K562 (cell line): Measurements from ENCODE around the gene PRKCSH. TPM values are rescaled to one million over a fixed set of nuclear protein-coding genes. Genes with fewer than 3 reads are reported as not detected.
A peak's percentile ranks its signal among the peaks of the same experiment; 100 is the strongest.

Source experiments
- ARNT ChIP-seq, 2 experiments: fragments of 450-650 bp; IDR thresholded peaks; 2 replicates each; pipeline ENCODE4 v1.6.1; 2016; ENCODE audit warnings: mild to moderate bottlenecking in 1 of 2
- C11orf30 ChIP-seq: fragments of 450-650 bp; IDR thresholded peaks from 2 replicates; pipeline ENCODE4 v1.6.1; 2016; ENCODE audit warnings: low read depth, mild to moderate bottlenecking
- CEBPG ChIP-seq, 3 experiments: fragments of 200-800 bp in 1 of 3; sonication (Bioruptor generic) in 1 of 3; sonication (generic) in 1 of 3; formaldehyde crosslinking in 1 of 3; IDR thresholded peaks in 2 of 3; conservative IDR thresholded peaks in 1 of 3; 2 replicates each; pipeline versions ENCODE4 v1.6.1 to v1.8.0; 2016 to 2022; ENCODE audit warnings: missing compliant biosample characterization in 2 of 3, missing genetic modification characterization in 2 of 3, mild to moderate bottlenecking in 1 of 3, missing genetic modification reagents in 1 of 3
- CHCHD3 ChIP-seq: fragments of 250-450 bp; sonication (Bioruptor Pico); IDR thresholded peaks from 2 replicates; pipeline ENCODE4 v2.1.2; 2022; ENCODE audit warnings: mild to moderate bottlenecking
- CHD4 ChIP-seq: fragments of 200-600 bp; sonication (generic); IDR thresholded peaks from 3 replicates; pipeline ENCODE4 v1.6.1; 2012; ENCODE audit warnings: low read depth, mild to moderate bottlenecking, mixed read lengths, low read length, inconsistent platforms; ENCODE audit not compliant: insufficient read depth, insufficient replicate concordance, poor library complexity, severe bottlenecking
- EHMT2 ChIP-seq: fragments of 450-650 bp; IDR thresholded peaks from 2 replicates; pipeline ENCODE4 v1.6.1; 2018; ENCODE audit warnings: antibody characterized with exemption
- ESRRB ChIP-seq: fragments of 250-450 bp; sonication (Bioruptor Pico); IDR thresholded peaks from 2 replicates; pipeline ENCODE4 v1.5.0; 2020; ENCODE audit warnings: mild to moderate bottlenecking, moderate library complexity, borderline replicate concordance
- HNRNPL ChIP-seq: fragments of 200-400 bp; formaldehyde crosslinking; IDR thresholded peaks from 2 replicates; pipeline ENCODE4 v1.6.1; 2017; ENCODE audit warnings: low read depth, mild to moderate bottlenecking, low read length
- JUNB ChIP-seq: fragments of 450-650 bp; formaldehyde crosslinking; conservative IDR thresholded peaks from 2 replicates; pipeline ENCODE4 v1.4.0; 2020; ENCODE audit warnings: mild to moderate bottlenecking
- KAT7 ChIP-seq: sonication (generic); formaldehyde crosslinking; IDR thresholded peaks from 2 replicates; pipeline ENCODE4 v1.8.0; 2022; ENCODE audit warnings: missing genetic modification reagents, mild to moderate bottlenecking, borderline replicate concordance
- KDM1A ChIP-seq, 2 experiments: fragments of 450-650 bp; IDR thresholded peaks; 2 replicates each; pipeline ENCODE4 v1.6.1; 2016; ENCODE audit warnings: mild to moderate bottlenecking in 2 of 2
- KLF13 ChIP-seq: fragments of 450-650 bp; IDR thresholded peaks from 2 replicates; pipeline ENCODE4 v1.6.1; 2016; ENCODE audit warnings: missing genetic modification characterization, low read depth, mild to moderate bottlenecking, missing compliant biosample characterization, moderate library complexity, borderline replicate concordance
- MEF2D ChIP-seq: conservative IDR thresholded peaks from 2 replicates; pipeline ENCODE4 v1.6.1; 2016; ENCODE audit warnings: low read depth, missing genetic modification characterization, missing compliant biosample characterization
- MIER1 ChIP-seq: fragments of 450-650 bp; IDR thresholded peaks from 2 replicates; pipeline ENCODE4 v1.6.1; 2016; ENCODE audit warnings: antibody characterized with exemption, mild to moderate bottlenecking, low read depth
- NR2C1 ChIP-seq, 2 experiments: fragments of 450-650 bp; IDR thresholded peaks; 2 replicates each; pipeline ENCODE4 v1.6.1; 2017; ENCODE audit warnings: mild to moderate bottlenecking in 2 of 2, antibody characterized with exemption in 1 of 2, inconsistent platforms in 1 of 2, missing compliant biosample characterization in 1 of 2, missing genetic modification characterization in 1 of 2
- PCBP2 ChIP-seq: fragments of 200-400 bp; formaldehyde crosslinking; IDR thresholded peaks from 2 replicates; pipeline ENCODE4 v1.6.1; 2018; ENCODE audit warnings: low read length, low read depth, mild to moderate bottlenecking, moderate library complexity; ENCODE audit not compliant: poor library complexity, severe bottlenecking
- RBM25 ChIP-seq: fragments of 200-400 bp; formaldehyde crosslinking; IDR thresholded peaks from 2 replicates; pipeline ENCODE4 v1.6.1; 2018; ENCODE audit warnings: low read length, low read depth, moderate library complexity; ENCODE audit not compliant: severe bottlenecking
- STAG1 ChIP-seq: sonication (generic); formaldehyde crosslinking; IDR thresholded peaks from 2 replicates; pipeline ENCODE4 v1.5.0; 2020; ENCODE audit warnings: missing genetic modification reagents, borderline replicate concordance
- TBP ChIP-seq: optimal IDR thresholded peaks from 2 replicates; pipeline ENCODE3; 2011; ENCODE audit warnings: low read depth, low read length, improper control_type of control experiment
- XRCC5 ChIP-seq: fragments of 200-400 bp; formaldehyde crosslinking; IDR thresholded peaks from 2 replicates; pipeline ENCODE4 v1.6.1; 2017; ENCODE audit warnings: low read depth, mild to moderate bottlenecking, low read length
- ZBTB8A ChIP-seq: fragments of 450-650 bp; IDR thresholded peaks from 2 replicates; pipeline ENCODE4 v1.6.1; 2018; ENCODE audit warnings: mild to moderate bottlenecking, moderate library complexity; ENCODE audit not compliant: partially characterized antibody
- ZNF408 ChIP-seq: fragments of 250-450 bp; sonication (Bioruptor Pico); IDR thresholded peaks from 2 replicates; pipeline ENCODE4 v1.4.0; 2020; ENCODE audit warnings: low read depth, mild to moderate bottlenecking, moderate library complexity
- ZNF644 ChIP-seq: fragments of 200-800 bp; sonication (Bioruptor generic); IDR thresholded peaks from 2 replicates; pipeline ENCODE4 v1.6.1; 2016; ENCODE audit warnings: low read depth, missing genetic modification characterization, missing compliant biosample characterization
- polyA plus RNA-seq, 8 experiments: library from polyadenylated mRNA; depleted of rRNA in 4 of 8; stranded (reverse) in 5 of 8; unstranded in 3 of 8; fragments of >200 nt; fragmentation: Nextera tagmentation in 2 of 8; fragmentation: Illumina TruSeq in 1 of 8; extraction: Ambion mirVana in 2 of 8; extraction: Trizol in 1 of 8; gene quantifications; 2 replicates each; pipeline versions ENCODE4 v1.2.1 to v1.2.3, GENCODE V29; 2011 to 2014; ENCODE audit warnings: inconsistent platforms in 1 of 8, missing spikeins in 1 of 8
- total RNA-seq, 7 experiments: library from RNA; depleted of rRNA in 6 of 7; stranded (reverse); fragments of >200 nt in 6 of 7; fragmentation: Illumina TruSeq in 2 of 7; extraction: Trizol in 2 of 7; gene quantifications; 2 replicates each; pipeline versions ENCODE4 v1.2.1 to v1.2.3, GENCODE V29; 2011 to 2021; ENCODE audit warnings: low replicate concordance in 1 of 7
- TF ChIP-seq, protein P1 (sequence below): sonication (generic); formaldehyde crosslinking; IDR thresholded peaks from 2 replicates; pipeline ENCODE4 v1.4.0; 2020; ENCODE audit warnings: mild to moderate bottlenecking, missing genetic modification reagents
- TF ChIP-seq, protein P2 (sequence below), 2 experiments: fragments of 450-650 bp; IDR thresholded peaks; 2 replicates each; pipeline ENCODE4 v1.6.1; 2016

PRKCSH gene
- total and polyA plus RNA-seq, 9 of the 15 experiments (the other 6 are each of a cell fraction or from before 2014, with no cell fraction given), result 2.3 to 297 (median 48.1) TPM

DNA sequence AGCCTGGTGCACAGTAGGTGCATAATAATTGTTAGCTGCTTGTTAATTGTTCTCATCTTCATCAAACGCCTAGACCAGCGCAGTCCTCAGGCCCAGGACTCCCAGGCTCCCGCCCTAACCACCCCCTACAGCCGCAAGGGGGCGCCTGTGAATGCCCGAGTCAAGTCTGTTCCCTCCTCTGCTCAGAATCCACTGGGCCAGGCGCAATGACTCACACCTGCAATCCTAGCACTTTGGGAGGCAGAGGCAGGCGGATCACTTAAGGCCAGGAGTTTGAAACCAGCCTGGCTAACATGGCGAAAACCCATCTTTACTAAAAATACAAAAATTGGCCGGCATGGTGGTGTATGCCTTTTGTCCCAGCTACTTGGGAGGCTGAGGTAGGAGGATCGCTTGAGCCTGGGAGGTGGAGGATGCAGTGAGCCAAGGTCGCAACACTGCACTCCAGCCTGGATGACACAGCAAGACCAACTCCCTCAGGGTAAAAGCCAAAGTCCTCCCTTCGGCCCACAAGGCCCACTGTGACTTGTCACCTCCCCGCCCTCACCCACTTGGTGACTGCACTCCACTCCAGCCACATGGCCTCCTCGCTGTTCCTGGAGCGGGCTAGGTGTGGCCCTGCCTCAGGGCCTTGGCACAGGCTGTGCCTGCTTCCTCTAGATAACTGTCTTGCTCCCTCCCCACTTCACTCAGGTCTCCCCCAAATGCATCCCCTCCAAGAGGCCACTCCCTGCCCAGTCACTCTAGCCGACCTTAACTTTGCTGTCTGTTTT is 61.1 kb downstream of the PRKCSH start (continued):
- no peak for TF ChIP-seq JUNB (CRISPR knock-in tag)
- no peak for TF ChIP-seq ZNF408 (CRISPR knock-in tag)
- no peak for TF ChIP-seq ZNF644 (tag)
- peak; percentile 58 for TF ChIP-seq TBP
- no peak for TF ChIP-seq EHMT2
- no peak for TF ChIP-seq NR2C1 (IDR thresholded peaks at IDR 0.05)
- TF ChIP-seq NR2C1 (tag; IDR thresholded peaks at IDR 0.05), result no peak
- TF ChIP-seq MIER1, result no peak
- TF ChIP-seq XRCC5, result peak; percentile 75; the same call in 1 of the 2 replicates
- peak; percentile 73; the same call in 1 of the 2 replicates for TF ChIP-seq STAG1 (CRISPR knock-in tag)
- TF ChIP-seq, protein P1, sequence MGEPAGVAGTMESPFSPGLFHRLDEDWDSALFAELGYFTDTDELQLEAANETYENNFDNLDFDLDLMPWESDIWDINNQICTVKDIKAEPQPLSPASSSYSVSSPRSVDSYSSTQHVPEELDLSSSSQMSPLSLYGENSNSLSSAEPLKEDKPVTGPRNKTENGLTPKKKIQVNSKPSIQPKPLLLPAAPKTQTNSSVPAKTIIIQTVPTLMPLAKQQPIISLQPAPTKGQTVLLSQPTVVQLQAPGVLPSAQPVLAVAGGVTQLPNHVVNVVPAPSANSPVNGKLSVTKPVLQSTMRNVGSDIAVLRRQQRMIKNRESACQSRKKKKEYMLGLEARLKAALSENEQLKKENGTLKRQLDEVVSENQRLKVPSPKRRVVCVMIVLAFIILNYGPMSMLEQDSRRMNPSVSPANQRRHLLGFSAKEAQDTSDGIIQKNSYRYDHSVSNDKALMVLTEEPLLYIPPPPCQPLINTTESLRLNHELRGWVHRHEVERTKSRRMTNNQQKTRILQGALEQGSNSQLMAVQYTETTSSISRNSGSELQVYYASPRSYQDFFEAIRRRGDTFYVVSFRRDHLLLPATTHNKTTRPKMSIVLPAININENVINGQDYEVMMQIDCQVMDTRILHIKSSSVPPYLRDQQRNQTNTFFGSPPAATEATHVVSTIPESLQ (CRISPR knock-in tag), result no peak
- TF ChIP-seq ESRRB (CRISPR knock-in tag), result no peak
- no peak for TF ChIP-seq KLF13 (tag)
- peak; percentile 66; the same call in 1 of the 2 replicates for TF ChIP-seq C11orf30
- TF ChIP-seq RBM25, result peak; percentile 34
- no peak for TF ChIP-seq ARNT (IDR thresholded peaks at IDR 0.05)
- no peak for TF ChIP-seq KAT7 (CRISPR knock-in tag)
- no peak for TF ChIP-seq PCBP2
- TF ChIP-seq CHD4, result no peak
- peak in 1 of 2 experiments; percentile 41; a peak in 2 of 4 replicates for TF ChIP-seq KDM1A (IDR thresholded peaks at IDR 0.05)
- TF ChIP-seq, protein P2, sequence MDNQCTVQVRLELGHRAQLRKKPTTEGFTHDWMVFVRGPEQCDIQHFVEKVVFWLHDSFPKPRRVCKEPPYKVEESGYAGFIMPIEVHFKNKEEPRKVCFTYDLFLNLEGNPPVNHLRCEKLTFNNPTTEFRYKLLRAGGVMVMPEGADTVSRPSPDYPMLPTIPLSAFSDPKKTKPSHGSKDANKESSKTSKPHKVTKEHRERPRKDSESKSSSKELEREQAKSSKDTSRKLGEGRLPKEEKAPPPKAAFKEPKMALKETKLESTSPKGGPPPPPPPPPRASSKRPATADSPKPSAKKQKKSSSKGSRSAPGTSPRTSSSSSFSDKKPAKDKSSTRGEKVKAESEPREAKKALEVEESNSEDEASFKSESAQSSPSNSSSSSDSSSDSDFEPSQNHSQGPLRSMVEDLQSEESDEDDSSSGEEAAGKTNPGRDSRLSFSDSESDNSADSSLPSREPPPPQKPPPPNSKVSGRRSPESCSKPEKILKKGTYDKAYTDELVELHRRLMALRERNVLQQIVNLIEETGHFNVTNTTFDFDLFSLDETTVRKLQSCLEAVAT (IDR thresholded peaks at IDR 0.05), result no peak
- TF ChIP-seq MEF2D (tag), result no peak
- TF ChIP-seq ZBTB8A, result no peak
- TF ChIP-seq CHCHD3, result no peak
- no peak for TF ChIP-seq CEBPG (CRISPR knock-in tag; IDR thresholded peaks at IDR 0.05)
- no peak for TF ChIP-seq CEBPG (tag; conservative IDR thresholded peaks at IDR 0.05 in 1 of 2, IDR thresholded peaks at IDR 0.05 in 1 of 2)
- no peak for TF ChIP-seq HNRNPL
